Measurements from ENCODE around the gene TBKBP1.

The TBKBP1 gene

GRCh38 chr17:47716375-47716774 lies 22.4 kb downstream of the TBKBP1 start:
- no peak overlapping the region for H3K4me3 ChIP-seq (ENCODE audit: low read depth, low read length)
- TF ChIP-seq CTCF (IDR thresholded peaks at IDR 0.05; ENCODE audit: borderline replicate concordance, insufficient read depth, low read depth, low read length): no peak

- peak; percentile 44; the same call in 1 of the 2 replicates for TF ChIP-seq CTCF (IDR thresholded peaks at IDR 0.05; ENCODE audit: borderline replicate concordance, insufficient read depth, low read depth, low read length)
Observed at GRCh38 chr17:47717261-47717697, 23.3 kb downstream of the TBKBP1 start.

GRCh38 chr17:47717979-47718621 lies 24.1 kb downstream of the TBKBP1 start:
- H3K4me3 ChIP-seq (ENCODE audit: low read depth, low read length): no peak overlapping the region
- no peak for TF ChIP-seq CTCF (IDR thresholded peaks at IDR 0.05; ENCODE audit: borderline replicate concordance, insufficient read depth, low read depth, low read length)

More at GRCh38 chr17:47717261-47717697, 23.3 kb downstream of the TBKBP1 start:
- no peak overlapping the region for H3K4me3 ChIP-seq (ENCODE audit: low read depth, low read length)

- H3K4me3 ChIP-seq (ENCODE audit: low read depth, low read length): no peak overlapping the region
Observed at GRCh38 chr17:47718634-47719405, 24.9 kb downstream of the TBKBP1 start.

GRCh38 chr17:47719411-47720152 lies 25.6 kb downstream of the TBKBP1 start:
- H3K4me3 ChIP-seq (ENCODE audit: low read depth, low read length): no peak overlapping the region
- no peak for TF ChIP-seq CTCF (IDR thresholded peaks at IDR 0.05; ENCODE audit: borderline replicate concordance, insufficient read depth, low read depth, low read length)

More at GRCh38 chr17:47718634-47719405, 24.9 kb downstream of the TBKBP1 start:
- TF ChIP-seq CTCF (IDR thresholded peaks at IDR 0.05; ENCODE audit: borderline replicate concordance, insufficient read depth, low read depth, low read length): no peak

GRCh38 chr17:47720196-47720595 lies 26.2 kb downstream of the TBKBP1 start:
- TF ChIP-seq CTCF (IDR thresholded peaks at IDR 0.05; ENCODE audit: borderline replicate concordance, insufficient read depth, low read depth, low read length): no peak
- no peak overlapping the region for H3K4me3 ChIP-seq (ENCODE audit: low read depth, low read length)
